ENCODE data around the gene ZFPL1.

DNA sequence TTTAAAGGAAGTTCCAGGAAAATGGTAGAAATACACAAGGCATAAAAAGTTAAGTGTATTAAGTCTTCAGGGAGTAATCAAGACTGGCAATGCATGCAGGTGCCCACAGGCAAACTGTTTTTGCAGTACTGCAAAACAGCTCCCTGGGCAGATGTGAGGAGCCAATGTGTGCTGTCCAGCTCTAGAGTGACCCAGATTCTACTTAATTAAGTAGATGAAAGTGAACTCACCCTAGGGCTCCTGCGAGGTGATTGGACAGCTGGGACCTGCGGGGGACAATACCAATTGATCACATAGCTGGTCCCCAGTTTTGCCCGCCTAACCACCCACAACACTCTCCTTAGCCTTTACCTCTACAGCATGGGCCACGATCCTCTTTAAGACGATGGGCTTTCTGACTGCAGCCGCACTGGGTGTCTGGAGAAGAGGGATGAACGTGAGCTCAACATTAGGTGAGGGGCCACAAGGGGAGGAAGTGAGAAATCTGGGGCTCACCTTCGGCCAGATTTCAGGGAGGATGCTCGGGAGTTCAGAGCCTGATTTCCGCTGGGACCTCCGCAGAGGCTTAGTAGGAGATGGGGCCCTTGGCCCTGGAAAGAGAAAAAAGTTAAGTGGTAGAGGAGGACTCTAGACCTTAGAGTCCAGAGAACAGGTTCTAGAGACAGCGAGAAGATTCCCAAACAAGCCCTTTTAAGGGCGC lies 738 bp upstream of the ZFPL1 start:
- TF ChIP-seq POLR2AphosphoS5 (IDR thresholded peaks at IDR 0.05): no peak
- no peak for TF ChIP-seq CTCF (IDR thresholded peaks at IDR 0.05)
- no peak for TF ChIP-seq POLR2A (IDR thresholded peaks at IDR 0.05)
- TF ChIP-seq EP300 (IDR thresholded peaks at IDR 0.05): no peak

Data from gastroesophageal sphincter (tissue), 3 donors.